LNCAP (cell line): ENCODE data around the gene NGB.

Source experiments
- TF ChIP-seq, protein P1 (sequence below): fragments of 450-650 bp; IDR thresholded peaks from 2 replicates; pipeline ENCODE4 v1.5.1; 2017; ENCODE audit warnings: mild to moderate bottlenecking

Gene NGB

GRCh38 chr14:77258566-77258965 is 12.4 kb downstream of the NGB start:
- TF ChIP-seq, protein P1, sequence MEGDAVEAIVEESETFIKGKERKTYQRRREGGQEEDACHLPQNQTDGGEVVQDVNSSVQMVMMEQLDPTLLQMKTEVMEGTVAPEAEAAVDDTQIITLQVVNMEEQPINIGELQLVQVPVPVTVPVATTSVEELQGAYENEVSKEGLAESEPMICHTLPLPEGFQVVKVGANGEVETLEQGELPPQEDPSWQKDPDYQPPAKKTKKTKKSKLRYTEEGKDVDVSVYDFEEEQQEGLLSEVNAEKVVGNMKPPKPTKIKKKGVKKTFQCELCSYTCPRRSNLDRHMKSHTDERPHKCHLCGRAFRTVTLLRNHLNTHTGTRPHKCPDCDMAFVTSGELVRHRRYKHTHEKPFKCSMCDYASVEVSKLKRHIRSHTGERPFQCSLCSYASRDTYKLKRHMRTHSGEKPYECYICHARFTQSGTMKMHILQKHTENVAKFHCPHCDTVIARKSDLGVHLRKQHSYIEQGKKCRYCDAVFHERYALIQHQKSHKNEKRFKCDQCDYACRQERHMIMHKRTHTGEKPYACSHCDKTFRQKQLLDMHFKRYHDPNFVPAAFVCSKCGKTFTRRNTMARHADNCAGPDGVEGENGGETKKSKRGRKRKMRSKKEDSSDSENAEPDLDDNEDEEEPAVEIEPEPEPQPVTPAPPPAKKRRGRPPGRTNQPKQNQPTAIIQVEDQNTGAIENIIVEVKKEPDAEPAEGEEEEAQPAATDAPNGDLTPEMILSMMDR, result no peak

DNA sequence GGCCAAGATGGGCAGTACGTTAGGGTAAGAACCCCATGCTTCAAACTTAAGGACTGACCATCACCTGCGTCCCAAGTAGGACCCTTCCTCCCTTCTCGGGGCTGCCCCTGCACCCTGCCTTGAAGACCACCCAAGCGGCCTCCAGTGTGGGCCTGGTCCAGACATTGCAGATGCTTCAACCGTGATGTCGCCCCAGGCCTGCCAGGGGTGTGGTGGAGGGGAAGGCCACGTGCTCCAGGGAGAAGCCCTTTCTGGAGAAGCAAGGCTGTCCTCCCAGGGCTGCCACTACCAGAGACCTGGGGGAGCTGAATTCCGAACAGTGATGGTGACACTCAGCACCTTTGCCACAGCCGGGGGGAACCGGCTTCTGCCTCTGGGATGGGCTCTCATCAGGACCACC is 13.3 kb downstream of the NGB start:
- TF ChIP-seq, protein P1, result no peak

- TF ChIP-seq, protein P1, result no peak
Observed at GRCh38 chr14:77256694-77257093, 14.3 kb downstream of the NGB start.

DNA sequence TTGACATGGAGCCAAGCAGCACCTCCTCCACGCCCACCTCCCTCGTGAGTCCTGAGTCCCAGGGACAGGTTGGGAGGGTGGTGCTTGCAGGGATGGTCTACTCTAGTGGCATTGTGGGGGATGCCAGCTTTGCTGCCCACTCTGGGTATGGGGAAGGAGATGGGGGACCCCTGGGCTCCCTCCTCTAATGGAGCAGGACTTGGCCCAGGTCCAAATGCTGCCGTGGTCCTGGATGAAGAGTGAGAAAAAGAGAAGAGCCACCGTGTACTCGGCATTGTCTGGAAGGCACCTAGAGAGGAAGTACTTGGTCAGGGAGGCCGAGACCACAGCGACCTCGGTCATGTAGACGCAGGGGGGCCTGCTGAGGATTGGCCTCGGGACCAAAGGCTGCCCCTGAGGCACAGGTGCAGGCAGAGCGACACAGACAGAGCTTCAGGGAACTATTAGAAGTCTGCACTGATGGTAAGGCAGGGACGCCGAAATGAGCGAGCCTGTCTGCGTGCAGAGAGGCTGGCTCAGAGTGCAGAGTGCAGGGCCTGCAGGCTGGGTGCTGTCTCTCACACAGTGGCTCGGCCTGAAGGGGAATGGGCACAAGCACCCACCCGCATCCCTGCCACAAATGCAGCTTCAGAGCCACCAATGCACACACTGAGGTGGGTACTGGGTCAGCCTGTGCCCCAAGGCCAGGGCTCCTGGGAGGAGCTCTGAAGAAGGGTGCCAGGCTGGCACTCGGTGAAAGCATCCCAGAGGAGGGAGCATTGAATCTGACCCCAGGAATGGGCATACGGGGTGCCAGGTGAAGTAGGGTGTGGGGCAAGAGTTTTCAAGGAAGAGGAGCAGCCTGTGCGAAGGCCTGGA is 17.4 kb downstream of the NGB start:
- TF ChIP-seq, protein P1, result no peak

DNA sequence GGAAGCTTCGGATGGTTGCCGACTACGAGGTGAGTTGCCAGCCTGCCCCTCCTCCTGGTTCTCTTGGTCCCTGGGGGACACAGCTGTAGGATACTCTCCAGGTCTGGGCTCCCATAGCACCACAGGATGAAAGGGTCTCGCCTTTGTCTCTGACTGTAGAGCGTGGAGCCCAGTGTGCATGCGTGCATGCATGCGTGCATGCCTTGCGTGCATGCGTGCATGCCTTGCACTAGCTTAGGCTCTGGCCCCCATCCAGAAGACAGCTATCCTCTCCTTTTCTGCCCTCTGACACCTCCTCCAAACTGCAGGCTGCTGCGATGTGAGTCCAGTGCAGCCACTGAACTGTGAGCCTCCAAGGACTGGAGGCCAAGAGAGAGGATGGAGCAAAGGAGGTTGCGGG is 19.1 kb downstream of the NGB start:
- TF ChIP-seq, protein P1, result no peak

DNA sequence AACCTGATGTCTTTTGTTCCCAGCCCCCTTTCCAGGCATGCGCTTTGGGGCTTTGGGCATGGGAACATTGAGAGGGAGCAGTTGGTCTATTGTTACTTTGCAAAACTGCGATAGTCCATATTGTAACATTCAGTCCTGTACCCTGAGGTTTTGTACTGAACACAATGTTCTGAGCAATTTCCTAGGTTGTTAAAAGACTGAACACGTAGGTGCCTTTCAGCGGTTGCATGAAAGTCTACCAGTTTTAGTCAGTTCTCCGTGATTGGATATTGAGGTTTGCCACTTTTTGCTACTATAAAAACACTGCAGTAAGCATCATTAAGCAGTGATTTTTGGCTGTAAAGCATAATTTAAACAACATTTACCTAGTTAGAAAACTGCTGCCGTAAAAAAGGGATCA is 20.1 kb downstream of the NGB start:
- TF ChIP-seq, protein P1, result no peak

DNA sequence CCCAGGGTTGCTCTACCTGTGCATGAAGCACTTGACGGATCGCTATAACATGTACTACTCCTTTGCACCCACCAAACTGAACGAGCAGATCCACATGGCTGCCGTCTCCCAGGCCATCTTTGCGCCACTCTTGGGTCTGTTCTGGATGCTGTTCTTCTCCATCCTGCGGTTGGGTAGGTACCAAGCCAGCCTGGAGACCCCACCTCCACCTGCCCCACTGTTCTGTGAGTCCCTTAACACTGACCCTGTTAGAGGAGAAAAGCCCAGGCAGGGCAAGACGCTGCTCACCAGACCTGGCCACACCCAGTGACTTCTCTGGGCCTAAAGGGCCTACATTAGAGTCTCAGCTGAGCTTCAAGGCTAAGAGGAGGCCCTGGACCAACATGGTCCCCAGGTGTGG is 21.7 kb downstream of the NGB start:
- TF ChIP-seq, protein P1, result no peak

GRCh38 chr14:77248666-77249065 is 22.3 kb downstream of the NGB start:
- TF ChIP-seq, protein P1, result no peak
